SU-DHL-6 (cell line): ENCODE results near the gene LY6G6D.
A peak's percentile ranks its signal among the peaks of the same experiment; 100 is the strongest.

Source experiments
- H2AFZ ChIP-seq: fragments of 200-600 bp; sonication (generic); 2 replicates; pipeline ENCODE4 v1.6.1; 2014; ENCODE audit warnings: low read depth, mild to moderate bottlenecking, moderate library complexity, mixed read lengths, antibody characterized with exemption, low read length; ENCODE audit not compliant: severe bottlenecking
- H3F3A ChIP-seq: fragments of 200-600 bp; shearing (Covaris generic); 2 replicates; pipeline ENCODE4 v1.6.0; 2016; ENCODE audit warnings: antibody characterized with exemption, mild to moderate bottlenecking; ENCODE audit not compliant: insufficient read depth
- H3K27ac ChIP-seq: fragments of 200-600 bp; sonication (generic); 2 replicates; pipeline ENCODE4 v1.5.1; 2016; ENCODE audit warnings: low read depth, mild to moderate bottlenecking, low read length, moderate library complexity, mixed read lengths
- H3K27me3 ChIP-seq: fragments of 200-600 bp; sonication (generic), shearing (Covaris generic); 2 replicates; pipeline ENCODE4 v1.6.0; 2014; ENCODE audit warnings: mild to moderate bottlenecking, low read length
- H3K36me3 ChIP-seq: fragments of 200-600 bp; sonication (generic); 2 replicates; pipeline ENCODE4 v1.6.1; 2014; ENCODE audit warnings: mild to moderate bottlenecking, low read length, mixed read lengths
- H3K4me2 ChIP-seq: fragments of 300-600, 200-600 bp; shearing (Covaris generic), sonication (generic); 2 replicates; pipeline ENCODE4 v1.6.0; 2014; ENCODE audit warnings: low read length, low read depth, mild to moderate bottlenecking; ENCODE audit not compliant: poor library complexity, severe bottlenecking
- H3K4me3 ChIP-seq: fragments of 200-600 bp; sonication (generic); 2 replicates; pipeline ENCODE4 v1.5.1; 2014; ENCODE audit warnings: antibody characterized with exemption, low read length, mild to moderate bottlenecking, mixed read lengths; ENCODE audit not compliant: insufficient read depth, poor library complexity, severe bottlenecking
- H3K79me2 ChIP-seq: fragments of 200-600 bp; sonication (generic); 2 replicates; pipeline ENCODE4 v1.6.1; 2014; ENCODE audit warnings: mild to moderate bottlenecking, low read length, moderate library complexity; ENCODE audit not compliant: insufficient read depth
- H3K9ac ChIP-seq: fragments of 200-600 bp; sonication (generic); 2 replicates; pipeline ENCODE4 v1.7.0; 2014; ENCODE audit warnings: mild to moderate bottlenecking, low read length
- H3K9me2 ChIP-seq: fragments of 200-600 bp; sonication (generic); replicated peaks from 2 replicates; pipeline ENCODE4 v1.6.1; 2014; ENCODE audit warnings: low read length; ENCODE audit not compliant: insufficient read depth
- H3K9me3 ChIP-seq: fragments of 200-600 bp; sonication (generic); 2 replicates; pipeline ENCODE4 v1.6.1; 2014; ENCODE audit warnings: low read length, mixed read lengths; ENCODE audit not compliant: insufficient read depth
- H4K20me1 ChIP-seq: fragments of 200-600 bp; sonication (generic); 2 replicates; pipeline ENCODE4 v1.6.1; 2014; ENCODE audit warnings: low read depth, mild to moderate bottlenecking, antibody characterized with exemption, low read length, moderate library complexity, mixed read lengths
- EZH2phosphoT487 ChIP-seq: fragments of 200-600 bp; sonication (generic), shearing (Covaris generic); conservative IDR thresholded peaks from 2 replicates; pipeline ENCODE4 v1.6.1; 2018; ENCODE audit warnings: mild to moderate bottlenecking, antibody characterized with exemption, low read length, moderate library complexity, mixed read lengths
- TF ChIP-seq, protein P1 (sequence below): fragments of 200-600 bp; sonication (generic); IDR thresholded peaks from one replicate; pipeline ENCODE4 v1.5.1; 2017; ENCODE audit warnings: antibody characterized with exemption, mild to moderate bottlenecking, low read length, moderate library complexity; ENCODE audit not compliant: insufficient read depth, poor library complexity, severe bottlenecking

The LY6G6D gene

DNA sequence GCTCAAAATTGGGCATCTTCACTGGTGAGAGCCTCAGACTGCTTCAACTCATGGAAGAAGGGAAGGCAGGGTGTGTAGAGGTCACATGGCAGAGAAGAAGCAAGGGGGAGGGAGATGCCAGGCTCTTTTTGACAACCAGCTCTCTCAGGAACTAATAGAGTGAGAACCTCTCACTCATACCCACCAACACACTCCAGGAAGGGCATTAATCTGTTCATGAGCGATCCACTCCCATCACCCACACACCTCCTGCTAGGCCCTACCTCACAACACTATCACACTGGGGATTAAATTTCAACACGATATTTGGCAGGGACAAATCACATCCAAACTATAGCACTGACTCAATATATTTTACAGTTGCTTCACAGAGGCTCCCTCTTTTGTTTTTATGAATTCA, 26.7 kb downstream of the LY6G6D start:
- H3K4me2 ChIP-seq = no peak overlapping the region
- H3K9me3 ChIP-seq = no peaks in the 10 kb centered on the region
- H4K20me1 ChIP-seq = no peaks in the 10 kb centered on the region
- H3K79me2 ChIP-seq = peaks cover 13% of the 10 kb centered on the region
- TF ChIP-seq, protein P1, sequence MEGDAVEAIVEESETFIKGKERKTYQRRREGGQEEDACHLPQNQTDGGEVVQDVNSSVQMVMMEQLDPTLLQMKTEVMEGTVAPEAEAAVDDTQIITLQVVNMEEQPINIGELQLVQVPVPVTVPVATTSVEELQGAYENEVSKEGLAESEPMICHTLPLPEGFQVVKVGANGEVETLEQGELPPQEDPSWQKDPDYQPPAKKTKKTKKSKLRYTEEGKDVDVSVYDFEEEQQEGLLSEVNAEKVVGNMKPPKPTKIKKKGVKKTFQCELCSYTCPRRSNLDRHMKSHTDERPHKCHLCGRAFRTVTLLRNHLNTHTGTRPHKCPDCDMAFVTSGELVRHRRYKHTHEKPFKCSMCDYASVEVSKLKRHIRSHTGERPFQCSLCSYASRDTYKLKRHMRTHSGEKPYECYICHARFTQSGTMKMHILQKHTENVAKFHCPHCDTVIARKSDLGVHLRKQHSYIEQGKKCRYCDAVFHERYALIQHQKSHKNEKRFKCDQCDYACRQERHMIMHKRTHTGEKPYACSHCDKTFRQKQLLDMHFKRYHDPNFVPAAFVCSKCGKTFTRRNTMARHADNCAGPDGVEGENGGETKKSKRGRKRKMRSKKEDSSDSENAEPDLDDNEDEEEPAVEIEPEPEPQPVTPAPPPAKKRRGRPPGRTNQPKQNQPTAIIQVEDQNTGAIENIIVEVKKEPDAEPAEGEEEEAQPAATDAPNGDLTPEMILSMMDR = no peak
- no peak for TF ChIP-seq EZH2phosphoT487
- H2AFZ ChIP-seq = no peak overlapping the region
- H3K9ac ChIP-seq = no peak overlapping the region; the same call in 1 of the 2 replicates
- peaks cover 54% of the 10 kb centered on the region for H3F3A ChIP-seq
- peaks cover 17% of the 10 kb centered on the region for H3K36me3 ChIP-seq
- no peak overlapping the region for H3K4me3 ChIP-seq
- H3K9me2 ChIP-seq = no peaks in the 10 kb centered on the region
- no peaks in the 10 kb centered on the region for H3K27me3 ChIP-seq
- H3K27ac ChIP-seq = 0 out of 2 replicates have a peak overlapping the region, but pooled peaks have one; percentile 11

- Histone ChIP-seq H4K20me1 (no peaks in the 10 kb centered on the region), H3K4me2 (no peak overlapping the region), H2AFZ (no peak overlapping the region), H3K9ac (no peak overlapping the region), H3K79me2 (peaks cover 11% of the 10 kb centered on the region; the same call in 1 of the 2 replicates), H3K27me3 (no peaks in the 10 kb centered on the region), H3K9me3 (no peaks in the 10 kb centered on the region), H3F3A (peaks cover 44% of the 10 kb centered on the region), H3K36me3 (peaks cover 18% of the 10 kb centered on the region), H3K9me2 (no peaks in the 10 kb centered on the region), H3K4me3 (no peak overlapping the region), H3K27ac (no peak overlapping the region)
- TF ChIP-seq, protein P1 = no peak
- TF ChIP-seq EZH2phosphoT487 = no peak
These were observed 27.7 kb downstream of the LY6G6D start for GRCh38 chr6:31742894-31743293.

DNA sequence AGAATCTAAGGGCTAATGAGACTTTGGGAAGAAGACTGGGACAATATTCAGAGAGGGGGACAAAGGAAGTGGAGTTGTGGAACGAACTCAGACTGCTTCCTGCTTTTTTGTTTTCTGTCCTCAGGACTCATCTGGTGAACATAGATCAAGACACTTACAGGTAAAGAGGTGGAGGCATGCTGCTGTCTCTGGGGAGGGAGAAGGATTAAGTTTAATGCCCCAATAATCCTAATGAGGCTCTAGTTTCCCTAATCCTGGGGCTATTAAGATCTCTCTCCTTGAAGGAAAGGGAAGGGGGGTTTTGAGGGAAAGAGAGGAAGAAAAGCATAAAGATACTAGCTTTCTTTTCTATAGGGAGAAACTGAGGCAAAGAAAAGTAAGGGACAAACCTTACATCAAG, 29.3 kb downstream of the LY6G6D start:
- Histone ChIP-seq H2AFZ (no peak overlapping the region), H3K36me3 (peaks cover 20% of the 10 kb centered on the region), H4K20me1 (no peaks in the 10 kb centered on the region), H3K9me3 (no peaks in the 10 kb centered on the region), H3K79me2 (peaks cover 11% of the 10 kb centered on the region; the same call in 1 of the 2 replicates), H3K4me3 (no peak overlapping the region), H3K27ac (no peak overlapping the region), H3K9me2 (no peaks in the 10 kb centered on the region), H3K27me3 (no peaks in the 10 kb centered on the region), H3F3A (peaks cover 28% of the 10 kb centered on the region), H3K4me2 (no peak overlapping the region), H3K9ac (no peak overlapping the region)
- TF ChIP-seq, protein P1 = no peak
- TF ChIP-seq EZH2phosphoT487 = no peak
